Measurements from ENCODE around the gene ATF6.

ATF6 gene

DNA sequence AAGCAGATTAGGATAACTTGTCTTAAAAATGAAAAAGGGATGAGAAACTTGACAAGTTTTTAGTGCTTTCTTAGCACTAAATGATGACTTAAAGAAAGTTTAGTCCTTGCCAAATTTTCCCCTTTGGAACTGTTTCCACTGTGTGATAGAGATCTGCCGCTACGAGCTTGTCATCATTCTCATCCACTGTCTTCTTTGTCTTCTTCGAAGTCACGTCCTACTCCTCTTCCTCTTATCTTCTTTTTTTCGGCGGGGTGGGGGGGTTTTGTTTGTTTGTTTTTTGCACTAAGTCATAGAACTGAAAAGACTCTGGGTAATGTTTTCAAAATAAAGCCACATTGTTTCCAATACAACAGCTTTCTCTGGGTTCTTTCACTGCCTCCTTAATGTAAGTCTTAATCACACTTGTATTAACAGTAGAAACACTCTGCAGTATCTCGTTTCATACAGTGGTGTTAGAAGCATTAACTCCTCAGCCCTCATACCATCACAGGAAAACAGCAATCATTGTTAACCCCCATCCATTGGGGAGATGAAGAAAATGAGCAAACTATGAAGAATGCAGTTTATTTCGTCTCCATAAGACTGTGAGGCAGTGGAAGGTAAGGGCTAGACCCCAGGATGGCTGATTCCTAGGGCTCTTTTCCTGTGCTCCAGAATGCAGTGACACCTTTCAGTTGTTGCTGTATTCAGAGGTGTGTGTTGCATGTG, 175.8 kb downstream of the ATF6 start:
- DNase-seq (ENCODE audit: low spot score): no peak

DNA sequence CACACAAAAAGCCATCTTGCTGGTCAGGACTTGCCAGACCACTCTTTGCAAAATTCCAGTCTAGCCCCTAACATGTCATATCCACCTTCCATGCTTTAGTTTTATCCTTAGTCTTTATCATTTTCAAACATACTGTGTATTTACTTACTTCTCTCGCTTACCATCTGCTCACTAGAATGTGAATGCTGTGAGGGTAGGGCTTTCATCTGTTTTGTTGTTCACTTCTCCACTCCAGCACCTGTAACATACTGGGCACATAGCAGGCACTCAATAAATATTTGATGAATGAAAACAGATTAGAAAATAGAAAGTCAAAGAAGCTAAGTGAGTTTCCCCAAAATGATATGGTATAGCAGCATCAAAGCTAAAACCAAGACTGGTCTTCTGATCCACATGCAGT, 177.6 kb downstream of the ATF6 start:
- no peak for DNase-seq (ENCODE audit: low spot score)

GRCh38 chr1:161944381-161944780, 178.3 kb downstream of the ATF6 start:
- DNase-seq (ENCODE audit: low spot score): no peak

GRCh38 chr1:161945306-161946060, 179.4 kb downstream of the ATF6 start:
- DNase-seq (ENCODE audit: low spot score): no peak

DNA sequence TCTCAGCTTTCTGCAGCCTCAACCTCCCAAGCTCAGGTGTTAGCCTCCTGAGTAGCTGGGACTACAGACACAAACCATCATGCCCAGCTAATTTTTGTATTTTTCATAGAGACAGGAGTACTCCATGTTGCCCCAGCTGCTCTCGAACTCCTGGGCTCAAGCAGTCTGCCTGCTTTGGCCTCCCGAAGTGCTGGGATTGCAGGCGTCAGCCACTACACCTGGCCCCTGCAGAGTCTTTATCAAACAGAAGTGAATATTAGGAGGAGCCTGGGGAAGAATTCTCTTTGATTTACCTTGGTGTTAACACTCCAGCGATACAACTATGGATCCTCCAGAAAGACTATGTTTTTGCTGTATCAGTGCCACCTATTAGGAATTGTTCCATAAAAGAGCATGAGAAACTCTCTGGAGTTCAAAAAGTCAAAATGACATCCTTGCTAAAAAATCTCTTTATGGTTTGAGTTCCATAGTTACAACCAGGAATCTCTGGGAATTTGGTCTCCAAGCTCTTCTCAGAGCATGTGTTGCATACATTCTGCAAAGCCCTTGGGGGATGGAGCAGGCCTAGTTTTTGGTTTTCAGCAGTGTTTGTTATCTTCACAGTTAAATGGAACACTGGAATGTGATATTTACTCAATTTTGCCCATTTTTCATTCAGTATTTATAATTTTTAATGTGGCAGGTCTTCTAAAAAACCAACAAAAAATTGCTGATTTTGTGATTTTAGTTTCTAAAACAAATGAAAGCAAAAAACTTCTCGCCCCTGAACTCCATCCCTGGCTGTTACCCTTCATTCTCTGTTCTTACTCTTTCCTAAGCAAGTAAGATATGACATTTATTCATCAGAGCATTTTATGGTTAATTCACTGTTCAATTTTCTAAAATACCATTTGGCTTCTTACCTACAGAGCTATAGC, 180.2 kb downstream of the ATF6 start:
- DNase-seq (ENCODE audit: low spot score): no peak

GRCh38 chr1:161948435-161948834, 182.3 kb downstream of the ATF6 start:
- no peak for DNase-seq (ENCODE audit: low spot score)

DNA sequence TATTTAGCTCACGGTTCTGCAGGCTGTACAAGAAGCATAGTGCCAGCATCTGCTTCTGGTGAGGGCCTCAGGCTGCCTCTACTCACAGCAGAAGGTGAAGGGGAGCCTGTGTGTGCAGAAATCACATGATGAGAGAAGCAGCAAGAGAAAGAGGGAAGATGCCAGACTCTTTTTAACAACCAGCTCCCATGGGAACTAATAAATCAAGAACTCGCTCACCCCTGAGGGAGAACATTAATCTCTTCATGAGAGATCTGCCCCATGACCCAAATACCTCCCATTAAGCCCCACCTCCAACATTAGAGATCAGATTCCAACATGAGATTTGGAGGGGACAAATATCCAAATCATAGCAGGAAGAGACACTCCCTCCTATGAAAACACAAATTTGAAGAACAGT, 183.4 kb downstream of the ATF6 start:
- DNase-seq (ENCODE audit: low spot score): no peak

- no peak for DNase-seq (ENCODE audit: low spot score)
These were observed 184.3 kb downstream of the ATF6 start for GRCh38 chr1:161950377-161950776.

- DNase-seq (ENCODE audit: low spot score): no peak
These were observed 185.5 kb downstream of the ATF6 start for GRCh38 chr1:161951646-161952045.

- DNase-seq (ENCODE audit: low spot score): no peak
These were observed 186.6 kb downstream of the ATF6 start for GRCh38 chr1:161952607-161953172.

- DNase-seq (ENCODE audit: low spot score): no peak
These were observed 187.3 kb downstream of the ATF6 start for GRCh38 chr1:161953256-161953920.

DNA sequence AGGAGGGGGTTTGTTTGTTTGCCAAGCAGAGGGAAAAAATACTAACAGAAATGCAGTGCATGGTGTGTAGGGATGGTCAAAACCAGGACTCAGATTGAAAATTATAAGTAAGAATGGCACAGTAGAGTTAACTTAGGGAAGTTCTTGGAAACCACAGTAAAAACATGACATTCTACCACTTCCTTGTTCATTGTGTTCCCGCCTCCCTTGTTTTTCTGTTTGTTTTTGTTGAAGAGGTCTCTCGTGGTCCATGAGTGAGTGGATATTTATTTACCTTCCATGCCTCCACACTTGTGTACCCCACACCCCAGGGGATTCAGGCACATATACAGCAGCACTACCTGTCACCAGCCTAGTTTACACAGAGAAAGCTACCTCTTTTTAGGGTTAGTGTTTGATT, 187.9 kb downstream of the ATF6 start:
- DNase-seq (ENCODE audit: low spot score): no peak

- no peak for DNase-seq (ENCODE audit: low spot score)
These were observed 188.3 kb downstream of the ATF6 start for GRCh38 chr1:161954466-161954865.

GRCh38 chr1:161955606-161956005, 189.5 kb downstream of the ATF6 start:
- DNase-seq (ENCODE audit: low spot score): no peak

DNA sequence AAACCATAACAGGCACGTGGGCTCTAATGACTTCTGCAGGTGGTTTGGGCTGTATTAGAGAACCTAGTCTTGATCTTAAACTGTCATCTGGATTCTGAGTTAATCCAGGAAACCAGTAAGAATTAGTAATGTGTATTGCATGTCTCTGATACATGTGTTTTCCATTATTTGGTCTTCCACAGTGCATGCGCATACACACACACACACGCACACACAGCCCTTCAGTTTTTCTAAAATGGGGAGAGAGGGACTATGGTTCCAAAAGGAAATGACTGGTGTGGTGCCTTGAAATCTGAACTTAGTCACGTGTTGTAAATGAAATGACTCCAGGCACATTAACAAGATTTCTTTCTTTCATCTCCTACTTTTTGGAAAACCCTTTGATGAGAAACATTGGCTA, 190.0 kb downstream of the ATF6 start:
- DNase-seq (ENCODE audit: low spot score): no peak

- no peak for DNase-seq (ENCODE audit: low spot score)
These were observed 190.8 kb downstream of the ATF6 start for GRCh38 chr1:161956930-161957329.

DNA sequence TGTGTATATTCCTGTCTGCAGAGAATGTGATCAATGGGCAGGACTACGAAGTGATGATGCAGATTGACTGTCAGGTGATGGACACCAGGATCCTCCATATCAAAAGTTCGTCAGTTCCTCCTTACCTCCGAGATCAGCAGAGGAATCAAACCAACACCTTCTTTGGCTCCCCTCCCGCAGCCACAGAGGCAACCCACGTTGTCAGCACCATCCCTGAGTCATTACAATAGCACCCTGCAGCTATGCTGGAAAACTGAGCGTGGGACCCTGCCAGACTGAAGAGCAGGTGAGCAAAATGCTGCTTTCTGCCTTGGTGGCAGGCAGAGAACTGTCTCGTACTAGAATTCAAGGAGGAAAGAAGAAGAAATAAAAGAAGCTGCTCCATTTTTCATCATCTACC, 192.3 kb downstream of the ATF6 start:
- DNase-seq (ENCODE audit: low spot score): no peak

GRCh38 chr1:161962091-161962887, 196.2 kb downstream of the ATF6 start:
- DNase-seq (ENCODE audit: low spot score): no peak

- no peak for DNase-seq (ENCODE audit: low spot score)
These were observed 199.9 kb downstream of the ATF6 start for GRCh38 chr1:161966067-161966466.

GRCh38 chr1:161970036-161970435, 203.9 kb downstream of the ATF6 start:
- DNase-seq (ENCODE audit: low spot score): no peak

DNA sequence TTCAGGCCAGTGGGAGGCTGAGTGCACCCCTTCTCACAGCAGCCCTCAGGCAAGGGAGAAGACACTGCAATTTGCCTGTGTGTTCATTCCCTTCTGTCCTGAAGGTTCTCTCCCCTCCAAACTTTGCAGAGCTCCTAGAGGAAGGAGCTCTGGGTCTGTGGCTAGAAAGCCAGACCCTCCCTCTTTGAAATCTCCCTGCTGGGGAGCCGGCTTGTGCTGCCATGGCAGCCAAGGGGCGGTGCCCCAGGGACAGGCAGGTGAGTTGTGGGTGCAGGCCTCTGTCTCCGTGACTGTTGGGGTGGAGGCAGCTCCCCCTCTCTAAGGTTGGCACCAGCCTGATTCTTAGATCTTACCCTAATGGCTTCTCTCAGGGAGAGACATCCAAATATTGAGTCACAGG, 204.5 kb downstream of the ATF6 start:
- DNase-seq (ENCODE audit: low spot score): no peak

All from D341Med (cell line).